HG03565 (cell line): ENCODE measurements around the gene NNMT.

Source experiments
- ATAC-seq: cut with Tn5 transposase; IDR thresholded peaks from one replicate; pipeline ENCODE4 v1.9.1; 2021; ENCODE audit warnings: mild to moderate bottlenecking, moderate library complexity; ENCODE audit not compliant: unreplicated experiment

The NNMT gene

GRCh38 chr11:114295676-114296604 lies at the start of gene NNMT:
TSS of gene NNMT (plus strand) at chr11:114296399. CDS start at chr11:114296557, 158 bp downstream.
- ATAC-seq = no peak

- no peak for ATAC-seq
Measured at GRCh38 chr11:114247070-114247789, 49.0 kb upstream of the NNMT start.

- no peak for ATAC-seq
Measured at GRCh38 chr11:114250180-114250579, 46.0 kb upstream of the NNMT start.

- no peak for ATAC-seq
Measured at GRCh38 chr11:114250993-114251814, 45.0 kb upstream of the NNMT start.

- no peak for ATAC-seq
Measured at GRCh38 chr11:114251815-114252337, 44.3 kb upstream of the NNMT start.

- ATAC-seq = no peak
Measured at GRCh38 chr11:114252767-114253166, 43.4 kb upstream of the NNMT start.

GRCh38 chr11:114253771-114254170 lies 42.4 kb upstream of the NNMT start:
- no peak for ATAC-seq

GRCh38 chr11:114254571-114255146 lies 41.5 kb upstream of the NNMT start:
- ATAC-seq = no peak

- ATAC-seq = no peak
Measured at GRCh38 chr11:114255289-114255688, 40.9 kb upstream of the NNMT start.

GRCh38 chr11:114256176-114256966 lies 39.8 kb upstream of the NNMT start:
- ATAC-seq = no peak

- ATAC-seq = no peak
Measured at GRCh38 chr11:114256967-114257286, 39.3 kb upstream of the NNMT start.

GRCh38 chr11:114257621-114258558 lies 38.3 kb upstream of the NNMT start:
- no peak for ATAC-seq

- ATAC-seq = no peak
Measured at GRCh38 chr11:114258696-114259095, 37.5 kb upstream of the NNMT start.

GRCh38 chr11:114259124-114259526 lies 37.1 kb upstream of the NNMT start:
- no peak for ATAC-seq

GRCh38 chr11:114259551-114259983 lies 36.6 kb upstream of the NNMT start:
- ATAC-seq = no peak

GRCh38 chr11:114260077-114260476 lies 36.1 kb upstream of the NNMT start:
- ATAC-seq = no peak

GRCh38 chr11:114260483-114260882 lies 35.7 kb upstream of the NNMT start:
- ATAC-seq = no peak

- ATAC-seq = no peak
Measured at GRCh38 chr11:114261791-114262190, 34.4 kb upstream of the NNMT start.
